ENCODE results near the gene PEX6.

Gene PEX6

GRCh38 chr6:42993445-42993844 is 14.5 kb upstream of the PEX6 start:
- no peak for DNase-seq (ENCODE audit: low read depth)

GRCh38 chr6:42989923-42990322 is 10.9 kb upstream of the PEX6 start:
- no peak for DNase-seq (ENCODE audit: low read depth)

- DNase-seq (ENCODE audit: low read depth) = no peak
Measured at GRCh38 chr6:42988486-42989020, 9.6 kb upstream of the PEX6 start.

- DNase-seq (ENCODE audit: low read depth) = no peak
Measured at GRCh38 chr6:42987533-42988451, 8.8 kb upstream of the PEX6 start.

DNA sequence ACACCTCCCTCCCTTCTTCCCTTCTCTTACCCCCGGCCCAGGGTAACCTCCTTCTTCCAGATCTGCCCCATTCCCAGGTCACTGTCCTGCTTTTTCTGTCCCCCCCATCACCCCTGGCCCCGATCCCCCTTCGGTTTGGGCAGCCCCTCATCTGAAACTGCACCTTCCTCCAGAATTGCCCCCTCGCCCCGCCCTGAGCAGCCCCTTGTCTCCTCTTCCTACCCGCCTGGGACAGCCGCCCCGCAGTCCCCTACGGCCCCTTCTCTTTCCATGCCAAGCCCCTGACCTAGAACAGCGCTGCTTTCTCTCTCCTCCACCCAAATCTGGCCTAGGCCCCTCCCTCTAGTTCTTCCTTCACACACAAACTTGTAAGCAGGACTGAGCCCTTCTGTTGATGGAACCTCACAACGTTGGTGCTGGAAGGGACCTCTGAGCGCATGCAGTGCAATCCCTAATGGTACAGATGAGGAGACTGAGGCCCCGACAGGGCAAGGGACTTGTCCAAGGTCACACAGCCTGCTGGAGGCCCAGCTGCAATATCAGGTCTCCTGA is 6.0 kb upstream of the PEX6 start:
- no peak for DNase-seq (ENCODE audit: low read depth)

GRCh38 chr6:42984001-42984923 is 5.3 kb upstream of the PEX6 start, which contains the start of gene PPP2R5D:
Gene PPP2R5D (plus strand): TSS chr6:42984570. CDS start chr6:42984678, 108 bp downstream.
- DNase-seq (ENCODE audit: low read depth) = peak; percentile 97

- no peak for DNase-seq (ENCODE audit: low read depth)
Measured at GRCh38 chr6:42981836-42982235, 2.9 kb upstream of the PEX6 start.

GRCh38 chr6:42979523-42980177 is 669 bp upstream of the PEX6 start:
- no peak for DNase-seq (ENCODE audit: low read depth)

DNA sequence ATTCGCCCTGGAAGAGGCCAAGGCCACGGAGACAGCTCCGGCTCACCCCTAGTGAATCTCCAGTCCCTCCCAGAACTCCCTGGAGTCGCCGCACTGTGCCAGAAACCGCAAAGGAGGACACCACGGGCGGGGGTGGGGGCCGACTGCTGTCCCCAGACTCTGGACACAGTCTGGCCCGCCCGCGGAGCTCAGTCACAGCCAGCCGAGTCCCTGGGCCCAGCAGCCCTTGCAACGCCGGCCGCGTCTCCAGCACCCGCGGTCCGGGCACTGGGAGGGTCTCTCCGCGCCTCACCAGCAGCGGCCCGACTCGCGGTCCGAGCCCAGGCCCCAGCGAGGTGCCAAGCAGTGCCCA is 518 bp downstream of the PEX6 start:
- no peak for DNase-seq (ENCODE audit: low read depth)

DNA sequence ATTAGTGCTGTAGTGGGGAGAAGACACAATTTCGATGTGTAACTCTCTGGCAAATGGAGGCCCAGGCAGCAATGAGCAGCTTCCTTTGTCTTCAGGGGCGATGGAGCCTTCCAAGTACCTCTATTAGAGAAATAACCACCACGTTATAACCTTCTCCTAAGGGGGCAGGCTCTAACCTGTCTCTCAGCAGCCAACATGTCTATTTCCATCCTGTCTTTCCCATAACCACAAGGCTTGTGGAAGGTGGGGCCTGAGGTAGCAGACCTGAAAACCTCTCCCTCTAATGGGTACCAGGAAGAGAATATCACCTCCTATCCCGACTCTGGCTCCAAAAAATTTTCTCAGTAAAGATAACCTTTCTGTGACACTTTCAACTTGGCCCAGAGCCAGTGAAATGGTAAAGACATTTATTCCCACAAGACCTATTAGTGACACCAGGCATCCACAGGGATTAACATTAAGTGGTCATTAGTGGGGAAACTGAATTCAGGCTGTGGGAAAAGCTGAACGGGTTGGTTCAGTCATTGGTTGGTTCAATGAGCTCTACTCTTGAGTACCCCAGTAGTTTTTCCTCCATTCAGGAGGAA is 4.0 kb downstream of the PEX6 start:
- no peak for DNase-seq (ENCODE audit: low read depth)

GRCh38 chr6:42973926-42974325 is 5.1 kb downstream of the PEX6 start:
- DNase-seq (ENCODE audit: low read depth) = no peak

- DNase-seq (ENCODE audit: low read depth) = no peak
Measured at GRCh38 chr6:42971746-42972327, 7.1 kb downstream of the PEX6 start.

- DNase-seq (ENCODE audit: low read depth) = no peak
Measured at GRCh38 chr6:42970871-42971612, 7.9 kb downstream of the PEX6 start.

DNA sequence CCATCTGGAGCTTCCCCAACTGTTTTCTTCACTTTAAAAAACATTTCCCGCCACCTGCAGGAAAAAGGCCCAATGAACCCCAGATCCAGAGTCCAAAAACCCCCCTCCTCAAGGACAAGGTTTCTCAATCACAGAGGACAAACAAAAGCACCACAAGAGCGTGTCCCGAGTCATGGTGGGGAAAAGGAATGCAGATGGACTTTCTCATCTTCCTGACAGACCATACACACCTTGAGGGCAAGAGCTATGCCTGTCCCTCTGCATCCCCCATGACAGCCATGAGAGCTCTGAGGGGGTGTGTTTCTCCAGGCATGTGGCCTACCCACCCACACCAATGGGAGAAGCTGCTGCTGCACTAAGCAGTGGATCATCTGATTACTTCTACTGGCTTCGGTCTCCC is 9.0 kb downstream of the PEX6 start:
- no peak for DNase-seq (ENCODE audit: low read depth)

- no peak for DNase-seq (ENCODE audit: low read depth)
Measured at GRCh38 chr6:42969431-42969830, 9.6 kb downstream of the PEX6 start.

- DNase-seq (ENCODE audit: low read depth) = no peak
Measured at GRCh38 chr6:42968783-42969182, 10.2 kb downstream of the PEX6 start.

GRCh38 chr6:42968126-42968701 is 10.8 kb downstream of the PEX6 start:
- no peak for DNase-seq (ENCODE audit: low read depth)

GRCh38 chr6:42967228-42967627 is 11.8 kb downstream of the PEX6 start:
- DNase-seq (ENCODE audit: low read depth) = no peak

DNA sequence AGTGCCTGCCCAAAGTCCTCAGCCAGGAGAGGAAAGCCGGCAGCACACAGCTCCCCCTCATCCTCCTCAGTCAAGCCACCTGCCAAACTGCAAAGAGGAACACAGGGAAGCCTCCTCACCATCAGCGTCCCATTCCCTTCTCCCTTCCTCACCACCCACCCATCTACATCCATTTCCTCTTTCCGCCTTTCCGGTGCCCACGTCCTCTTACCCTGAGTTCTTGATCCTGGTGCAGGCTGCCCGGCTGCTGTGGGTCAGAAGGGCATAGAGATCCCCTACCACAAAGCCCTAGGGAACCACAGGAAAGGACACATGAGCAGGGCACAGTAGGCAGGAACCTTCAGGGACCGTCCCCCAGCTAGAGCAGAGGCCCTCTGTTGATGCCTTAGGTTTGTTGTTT is 12.4 kb downstream of the PEX6 start:
- no peak for DNase-seq (ENCODE audit: low read depth)
